ENCODE measurements around the gene CCL22. TPM values are rescaled to one million over a fixed set of nuclear protein-coding genes. Genes with fewer than 3 reads are reported as not detected.

The CCL22 gene
- total RNA-seq, 2 experiments from 2014 or later = not detected

DNA sequence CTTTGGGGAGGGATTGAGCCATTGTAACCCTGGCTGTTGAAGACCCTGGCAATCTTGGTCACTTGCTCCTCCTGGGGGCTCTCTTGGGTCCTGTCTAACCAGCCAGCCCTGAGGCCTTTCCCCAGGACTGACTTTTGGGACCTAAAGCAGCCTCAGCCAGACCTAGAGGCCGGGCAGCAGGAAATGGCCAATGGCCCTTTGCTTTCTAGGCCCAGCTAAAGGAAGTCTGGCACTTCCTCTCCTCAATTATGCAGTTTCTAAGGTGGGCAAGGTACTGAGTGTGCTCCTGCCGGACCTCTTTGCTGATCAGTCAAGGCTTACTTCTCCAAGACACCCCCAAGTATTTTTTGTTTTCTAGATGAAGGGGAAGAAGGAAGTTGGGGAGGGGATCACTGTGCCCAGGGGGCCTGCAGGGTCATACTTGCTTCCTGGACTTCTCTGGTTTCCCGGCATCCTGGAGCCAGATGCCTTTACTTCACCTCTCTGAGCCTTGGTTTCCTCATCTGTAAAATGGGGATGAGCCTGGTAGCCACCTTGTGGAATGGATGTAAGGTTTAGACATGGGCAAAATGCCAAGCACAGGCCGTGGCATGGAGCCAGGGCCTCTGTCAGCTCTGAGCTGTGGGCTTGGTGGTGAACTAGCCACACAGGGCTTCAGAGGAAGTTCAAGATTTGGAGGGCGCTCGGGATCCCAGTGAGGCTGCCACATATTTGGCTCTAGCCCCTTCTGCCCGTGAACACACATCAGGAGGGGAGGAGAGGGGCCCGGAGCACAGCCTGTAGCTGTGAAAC lies 22.3 kb downstream of the CCL22 start:
- Mint-ChIP-seq H3K9me3 (no peaks in the 10 kb centered on the region), H3K27me3 (no peaks in the 10 kb centered on the region), H3K27ac (no peak overlapping the region), H3K4me1 (ENCODE audit: low read depth) (no peaks in the 10 kb centered on the region), H3K36me3 (ENCODE audit: low read depth) (no peaks in the 10 kb centered on the region), H3K4me3 (no peak overlapping the region)
- H3K27me3 ChIP-seq (ENCODE audit: control insufficient read depth in 1 of 2, insufficient read depth in 2 of 2, low read length in 2 of 2) = peaks cover 0 to 2% of the 10 kb centered on the region in 2 experiments
- no peaks in the 10 kb centered on the region for H3K36me3 ChIP-seq (ENCODE audit: insufficient read depth, low read length)
- no peak overlapping the region for H3K27ac ChIP-seq (ENCODE audit: low read depth in 1 of 2, low read length in 2 of 2)
- TF ChIP-seq, protein P1, sequence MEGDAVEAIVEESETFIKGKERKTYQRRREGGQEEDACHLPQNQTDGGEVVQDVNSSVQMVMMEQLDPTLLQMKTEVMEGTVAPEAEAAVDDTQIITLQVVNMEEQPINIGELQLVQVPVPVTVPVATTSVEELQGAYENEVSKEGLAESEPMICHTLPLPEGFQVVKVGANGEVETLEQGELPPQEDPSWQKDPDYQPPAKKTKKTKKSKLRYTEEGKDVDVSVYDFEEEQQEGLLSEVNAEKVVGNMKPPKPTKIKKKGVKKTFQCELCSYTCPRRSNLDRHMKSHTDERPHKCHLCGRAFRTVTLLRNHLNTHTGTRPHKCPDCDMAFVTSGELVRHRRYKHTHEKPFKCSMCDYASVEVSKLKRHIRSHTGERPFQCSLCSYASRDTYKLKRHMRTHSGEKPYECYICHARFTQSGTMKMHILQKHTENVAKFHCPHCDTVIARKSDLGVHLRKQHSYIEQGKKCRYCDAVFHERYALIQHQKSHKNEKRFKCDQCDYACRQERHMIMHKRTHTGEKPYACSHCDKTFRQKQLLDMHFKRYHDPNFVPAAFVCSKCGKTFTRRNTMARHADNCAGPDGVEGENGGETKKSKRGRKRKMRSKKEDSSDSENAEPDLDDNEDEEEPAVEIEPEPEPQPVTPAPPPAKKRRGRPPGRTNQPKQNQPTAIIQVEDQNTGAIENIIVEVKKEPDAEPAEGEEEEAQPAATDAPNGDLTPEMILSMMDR (IDR thresholded peaks at IDR 0.05) = no peak
- CTCF ChIA-PET = no interaction called here
- no peaks in the 10 kb centered on the region for H3K9me3 ChIP-seq (ENCODE audit: control insufficient read depth in 1 of 2, insufficient read depth in 1 of 2, low read length in 2 of 2)
- peaks cover 4% of the 10 kb centered on the region for H3K4me1 ChIP-seq (ENCODE audit: insufficient read depth, low read length)
- DNase-seq = peak in 4 of 14 experiments; percentile 3 to 18 (median 4)
- H3K4me3 ChIP-seq (ENCODE audit: low read length) = no peak overlapping the region
- intact Hi-C loops (cut with DNase I, micrococcal nuclease) = no loop called here
- POLR2A ChIA-PET = no interaction called here
- no peak for ATAC-seq (ENCODE audit: poor library complexity)

DNA sequence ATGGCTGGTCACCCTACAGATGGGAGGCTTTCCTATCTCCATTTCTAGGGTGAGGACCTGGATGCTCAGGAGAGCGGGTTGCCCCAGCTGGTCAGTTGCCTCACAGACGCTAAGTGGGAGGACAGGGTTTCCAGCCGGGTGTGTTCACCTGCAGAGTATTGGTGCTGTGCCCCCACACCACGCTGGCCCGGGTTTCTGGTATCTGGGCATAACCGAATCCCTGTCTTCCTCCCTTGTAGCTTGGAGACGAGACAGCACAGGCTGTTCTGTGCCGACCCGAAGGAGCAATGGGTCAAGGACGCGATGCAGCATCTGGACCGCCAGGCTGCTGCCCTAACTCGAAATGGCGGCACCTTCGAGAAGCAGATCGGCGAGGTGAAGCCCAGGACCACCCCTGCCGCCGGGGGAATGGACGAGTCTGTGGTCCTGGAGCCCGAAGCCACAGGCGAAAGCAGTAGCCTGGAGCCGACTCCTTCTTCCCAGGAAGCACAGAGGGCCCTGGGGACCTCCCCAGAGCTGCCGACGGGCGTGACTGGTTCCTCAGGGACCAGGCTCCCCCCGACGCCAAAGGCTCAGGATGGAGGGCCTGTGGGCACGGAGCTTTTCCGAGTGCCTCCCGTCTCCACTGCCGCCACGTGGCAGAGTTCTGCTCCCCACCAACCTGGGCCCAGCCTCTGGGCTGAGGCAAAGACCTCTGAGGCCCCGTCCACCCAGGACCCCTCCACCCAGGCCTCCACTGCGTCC lies 23.4 kb downstream of the CCL22 start:
- CTCF ChIA-PET = no interaction called here
- H3K27me3 ChIP-seq (ENCODE audit: control insufficient read depth in 1 of 2, insufficient read depth in 2 of 2, low read length in 2 of 2) = peaks cover 0 to 2% of the 10 kb centered on the region in 2 experiments
- peaks cover 4% of the 10 kb centered on the region for H3K4me1 ChIP-seq (ENCODE audit: insufficient read depth, low read length)
- Mint-ChIP-seq H3K36me3 (ENCODE audit: low read depth) (no peaks in the 10 kb centered on the region), H3K27me3 (no peaks in the 10 kb centered on the region), H3K4me1 (ENCODE audit: low read depth) (no peaks in the 10 kb centered on the region), H3K27ac (no peak overlapping the region), H3K9me3 (no peaks in the 10 kb centered on the region), H3K4me3 (no peak overlapping the region)
- no peak overlapping the region for H3K4me3 ChIP-seq (ENCODE audit: low read length)
- intact Hi-C loops (cut with DNase I, micrococcal nuclease) = no loop called here
- ATAC-seq (ENCODE audit: poor library complexity) (no peak), DNase-seq (no peak)
- H3K9me3 ChIP-seq (ENCODE audit: control insufficient read depth in 1 of 2, insufficient read depth in 1 of 2, low read length in 2 of 2) = no peaks in the 10 kb centered on the region
- no peak overlapping the region for H3K27ac ChIP-seq (ENCODE audit: low read depth in 1 of 2, low read length in 2 of 2)
- TF ChIP-seq, protein P1 (IDR thresholded peaks at IDR 0.05) = no peak
- POLR2A ChIA-PET = no interaction called here
- no peaks in the 10 kb centered on the region for H3K36me3 ChIP-seq (ENCODE audit: insufficient read depth, low read length)

DNA sequence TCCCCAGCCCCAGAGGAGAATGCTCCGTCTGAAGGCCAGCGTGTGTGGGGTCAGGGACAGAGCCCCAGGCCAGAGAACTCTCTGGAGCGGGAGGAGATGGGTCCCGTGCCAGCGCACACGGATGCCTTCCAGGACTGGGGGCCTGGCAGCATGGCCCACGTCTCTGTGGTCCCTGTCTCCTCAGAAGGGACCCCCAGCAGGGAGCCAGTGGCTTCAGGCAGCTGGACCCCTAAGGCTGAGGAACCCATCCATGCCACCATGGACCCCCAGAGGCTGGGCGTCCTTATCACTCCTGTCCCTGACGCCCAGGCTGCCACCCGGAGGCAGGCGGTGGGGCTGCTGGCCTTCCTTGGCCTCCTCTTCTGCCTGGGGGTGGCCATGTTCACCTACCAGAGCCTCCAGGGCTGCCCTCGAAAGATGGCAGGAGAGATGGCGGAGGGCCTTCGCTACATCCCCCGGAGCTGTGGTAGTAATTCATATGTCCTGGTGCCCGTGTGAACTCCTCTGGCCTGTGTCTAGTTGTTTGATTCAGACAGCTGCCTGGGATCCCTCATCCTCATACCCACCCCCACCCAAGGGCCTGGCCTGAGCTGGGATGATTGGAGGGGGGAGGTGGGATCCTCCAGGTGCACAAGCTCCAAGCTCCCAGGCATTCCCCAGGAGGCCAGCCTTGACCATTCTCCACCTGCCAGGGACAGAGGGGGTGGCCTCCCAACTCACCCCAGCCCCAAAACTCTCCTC lies 24.1 kb downstream of the CCL22 start:
- ATAC-seq (ENCODE audit: poor library complexity) (no peak), DNase-seq (no peak)
- peaks cover 0 to 2% of the 10 kb centered on the region in 2 experiments for H3K27me3 ChIP-seq (ENCODE audit: control insufficient read depth in 1 of 2, insufficient read depth in 2 of 2, low read length in 2 of 2)
- H3K4me1 ChIP-seq (ENCODE audit: insufficient read depth, low read length) = peaks cover 4% of the 10 kb centered on the region
- Mint-ChIP-seq H3K36me3 (ENCODE audit: low read depth) (no peaks in the 10 kb centered on the region), H3K9me3 (no peaks in the 10 kb centered on the region), H3K4me1 (ENCODE audit: low read depth) (no peaks in the 10 kb centered on the region), H3K27ac (no peak overlapping the region), H3K27me3 (no peaks in the 10 kb centered on the region), H3K4me3 (no peak overlapping the region)
- TF ChIP-seq, protein P1 (IDR thresholded peaks at IDR 0.05) = no peak
- H3K4me3 ChIP-seq (ENCODE audit: low read length) = no peak overlapping the region
- POLR2A ChIA-PET = no interaction called here
- intact Hi-C loops (cut with DNase I, micrococcal nuclease) = no loop called here
- H3K9me3 ChIP-seq (ENCODE audit: control insufficient read depth in 1 of 2, insufficient read depth in 1 of 2, low read length in 2 of 2) = no peaks in the 10 kb centered on the region
- H3K36me3 ChIP-seq (ENCODE audit: insufficient read depth, low read length) = no peaks in the 10 kb centered on the region
- CTCF ChIA-PET = no interaction called here
- no peak overlapping the region for H3K27ac ChIP-seq (ENCODE audit: low read depth in 1 of 2, low read length in 2 of 2)
